Measurements from ENCODE around the gene ELMOD3. TPM values are rescaled to one million over a fixed set of nuclear protein-coding genes. Genes with fewer than 3 reads are reported as not detected.

ELMOD3 gene
- total and polyA plus RNA-seq, 9 of the 15 experiments (the other 6 are each of a cell fraction or from before 2014, with no cell fraction given) = 2.7 to 18.7 (median 11.6) TPM

DNA sequence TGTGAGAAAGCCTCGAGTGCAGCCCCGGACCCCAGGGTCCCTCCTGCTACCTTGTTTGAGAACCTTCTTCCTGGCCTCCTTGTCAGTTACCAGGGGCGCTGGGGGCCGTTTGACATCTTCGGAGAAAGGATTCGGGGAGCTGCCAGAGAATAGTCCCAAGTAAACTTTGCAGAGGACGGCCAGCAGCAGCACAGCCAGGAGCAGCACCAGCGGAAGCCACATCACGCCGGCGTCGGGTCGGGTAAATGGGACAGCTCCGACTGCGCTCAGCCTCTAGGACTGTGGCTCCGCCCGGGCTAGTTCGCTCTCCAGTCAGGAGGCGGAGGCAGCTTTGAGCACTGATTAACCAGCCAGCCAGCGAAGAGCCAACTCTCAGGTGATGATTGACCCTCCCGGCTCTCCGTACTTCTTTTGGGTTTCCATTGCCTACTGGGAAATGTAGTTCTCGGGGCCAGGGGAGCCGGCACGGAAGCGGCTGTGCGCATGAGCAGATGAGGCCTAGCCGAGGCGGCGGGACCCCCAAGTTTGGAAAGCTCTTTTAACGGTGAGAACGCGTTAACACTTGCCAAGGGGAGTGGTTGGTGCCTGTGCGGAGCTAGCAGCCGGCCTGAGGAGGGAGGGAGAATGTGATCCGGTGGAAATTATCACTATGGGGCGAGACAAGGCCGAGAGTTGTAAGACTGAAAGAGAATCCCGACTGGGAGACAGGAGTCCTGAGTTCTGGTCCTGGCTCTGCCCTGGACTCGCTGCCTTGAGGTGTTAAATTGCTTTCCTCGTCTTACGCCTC, at the start of gene ELMOD3, which contains the start of gene RETSAT (continued):
- TF ChIP-seq, protein P1, sequence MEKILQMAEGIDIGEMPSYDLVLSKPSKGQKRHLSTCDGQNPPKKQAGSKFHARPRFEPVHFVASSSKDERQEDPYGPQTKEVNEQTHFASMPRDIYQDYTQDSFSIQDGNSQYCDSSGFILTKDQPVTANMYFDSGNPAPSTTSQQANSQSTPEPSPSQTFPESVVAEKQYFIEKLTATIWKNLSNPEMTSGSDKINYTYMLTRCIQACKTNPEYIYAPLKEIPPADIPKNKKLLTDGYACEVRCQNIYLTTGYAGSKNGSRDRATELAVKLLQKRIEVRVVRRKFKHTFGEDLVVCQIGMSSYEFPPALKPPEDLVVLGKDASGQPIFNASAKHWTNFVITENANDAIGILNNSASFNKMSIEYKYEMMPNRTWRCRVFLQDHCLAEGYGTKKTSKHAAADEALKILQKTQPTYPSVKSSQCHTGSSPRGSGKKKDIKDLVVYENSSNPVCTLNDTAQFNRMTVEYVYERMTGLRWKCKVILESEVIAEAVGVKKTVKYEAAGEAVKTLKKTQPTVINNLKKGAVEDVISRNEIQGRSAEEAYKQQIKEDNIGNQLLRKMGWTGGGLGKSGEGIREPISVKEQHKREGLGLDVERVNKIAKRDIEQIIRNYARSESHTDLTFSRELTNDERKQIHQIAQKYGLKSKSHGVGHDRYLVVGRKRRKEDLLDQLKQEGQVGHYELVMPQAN (IDR thresholded peaks at IDR 0.05; ENCODE audit: borderline replicate concordance) = no peak; the same call in 1 of the 2 replicates
- TF ChIP-seq ARID1B (IDR thresholded peaks at IDR 0.05) = no peak
- no peak for TF ChIP-seq STAT5B (CRISPR knock-in tag; IDR thresholded peaks at IDR 0.05)
- no peak for TF ChIP-seq PHB (CRISPR knock-in tag; IDR thresholded peaks at IDR 0.05)
- TF ChIP-seq, protein P2, sequence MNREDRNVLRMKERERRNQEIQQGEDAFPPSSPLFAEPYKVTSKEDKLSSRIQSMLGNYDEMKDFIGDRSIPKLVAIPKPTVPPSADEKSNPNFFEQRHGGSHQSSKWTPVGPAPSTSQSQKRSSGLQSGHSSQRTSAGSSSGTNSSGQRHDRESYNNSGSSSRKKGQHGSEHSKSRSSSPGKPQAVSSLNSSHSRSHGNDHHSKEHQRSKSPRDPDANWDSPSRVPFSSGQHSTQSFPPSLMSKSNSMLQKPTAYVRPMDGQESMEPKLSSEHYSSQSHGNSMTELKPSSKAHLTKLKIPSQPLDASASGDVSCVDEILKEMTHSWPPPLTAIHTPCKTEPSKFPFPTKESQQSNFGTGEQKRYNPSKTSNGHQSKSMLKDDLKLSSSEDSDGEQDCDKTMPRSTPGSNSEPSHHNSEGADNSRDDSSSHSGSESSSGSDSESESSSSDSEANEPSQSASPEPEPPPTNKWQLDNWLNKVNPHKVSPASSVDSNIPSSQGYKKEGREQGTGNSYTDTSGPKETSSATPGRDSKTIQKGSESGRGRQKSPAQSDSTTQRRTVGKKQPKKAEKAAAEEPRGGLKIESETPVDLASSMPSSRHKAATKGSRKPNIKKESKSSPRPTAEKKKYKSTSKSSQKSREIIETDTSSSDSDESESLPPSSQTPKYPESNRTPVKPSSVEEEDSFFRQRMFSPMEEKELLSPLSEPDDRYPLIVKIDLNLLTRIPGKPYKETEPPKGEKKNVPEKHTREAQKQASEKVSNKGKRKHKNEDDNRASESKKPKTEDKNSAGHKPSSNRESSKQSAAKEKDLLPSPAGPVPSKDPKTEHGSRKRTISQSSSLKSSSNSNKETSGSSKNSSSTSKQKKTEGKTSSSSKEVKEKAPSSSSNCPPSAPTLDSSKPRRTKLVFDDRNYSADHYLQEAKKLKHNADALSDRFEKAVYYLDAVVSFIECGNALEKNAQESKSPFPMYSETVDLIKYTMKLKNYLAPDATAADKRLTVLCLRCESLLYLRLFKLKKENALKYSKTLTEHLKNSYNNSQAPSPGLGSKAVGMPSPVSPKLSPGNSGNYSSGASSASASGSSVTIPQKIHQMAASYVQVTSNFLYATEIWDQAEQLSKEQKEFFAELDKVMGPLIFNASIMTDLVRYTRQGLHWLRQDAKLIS (CRISPR knock-in tag; IDR thresholded peaks at IDR 0.05) = peak; percentile 86
- TF ChIP-seq, protein P3, sequence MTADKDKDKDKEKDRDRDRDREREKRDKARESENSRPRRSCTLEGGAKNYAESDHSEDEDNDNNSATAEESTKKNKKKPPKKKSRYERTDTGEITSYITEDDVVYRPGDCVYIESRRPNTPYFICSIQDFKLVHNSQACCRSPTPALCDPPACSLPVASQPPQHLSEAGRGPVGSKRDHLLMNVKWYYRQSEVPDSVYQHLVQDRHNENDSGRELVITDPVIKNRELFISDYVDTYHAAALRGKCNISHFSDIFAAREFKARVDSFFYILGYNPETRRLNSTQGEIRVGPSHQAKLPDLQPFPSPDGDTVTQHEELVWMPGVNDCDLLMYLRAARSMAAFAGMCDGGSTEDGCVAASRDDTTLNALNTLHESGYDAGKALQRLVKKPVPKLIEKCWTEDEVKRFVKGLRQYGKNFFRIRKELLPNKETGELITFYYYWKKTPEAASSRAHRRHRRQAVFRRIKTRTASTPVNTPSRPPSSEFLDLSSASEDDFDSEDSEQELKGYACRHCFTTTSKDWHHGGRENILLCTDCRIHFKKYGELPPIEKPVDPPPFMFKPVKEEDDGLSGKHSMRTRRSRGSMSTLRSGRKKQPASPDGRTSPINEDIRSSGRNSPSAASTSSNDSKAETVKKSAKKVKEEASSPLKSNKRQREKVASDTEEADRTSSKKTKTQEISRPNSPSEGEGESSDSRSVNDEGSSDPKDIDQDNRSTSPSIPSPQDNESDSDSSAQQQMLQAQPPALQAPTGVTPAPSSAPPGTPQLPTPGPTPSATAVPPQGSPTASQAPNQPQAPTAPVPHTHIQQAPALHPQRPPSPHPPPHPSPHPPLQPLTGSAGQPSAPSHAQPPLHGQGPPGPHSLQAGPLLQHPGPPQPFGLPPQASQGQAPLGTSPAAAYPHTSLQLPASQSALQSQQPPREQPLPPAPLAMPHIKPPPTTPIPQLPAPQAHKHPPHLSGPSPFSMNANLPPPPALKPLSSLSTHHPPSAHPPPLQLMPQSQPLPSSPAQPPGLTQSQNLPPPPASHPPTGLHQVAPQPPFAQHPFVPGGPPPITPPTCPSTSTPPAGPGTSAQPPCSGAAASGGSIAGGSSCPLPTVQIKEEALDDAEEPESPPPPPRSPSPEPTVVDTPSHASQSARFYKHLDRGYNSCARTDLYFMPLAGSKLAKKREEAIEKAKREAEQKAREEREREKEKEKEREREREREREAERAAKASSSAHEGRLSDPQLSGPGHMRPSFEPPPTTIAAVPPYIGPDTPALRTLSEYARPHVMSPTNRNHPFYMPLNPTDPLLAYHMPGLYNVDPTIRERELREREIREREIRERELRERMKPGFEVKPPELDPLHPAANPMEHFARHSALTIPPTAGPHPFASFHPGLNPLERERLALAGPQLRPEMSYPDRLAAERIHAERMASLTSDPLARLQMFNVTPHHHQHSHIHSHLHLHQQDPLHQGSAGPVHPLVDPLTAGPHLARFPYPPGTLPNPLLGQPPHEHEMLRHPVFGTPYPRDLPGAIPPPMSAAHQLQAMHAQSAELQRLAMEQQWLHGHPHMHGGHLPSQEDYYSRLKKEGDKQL (CRISPR knock-in tag; IDR thresholded peaks at IDR 0.05; ENCODE audit: borderline replicate concordance) = no peak
- TF ChIP-seq, protein P4, sequence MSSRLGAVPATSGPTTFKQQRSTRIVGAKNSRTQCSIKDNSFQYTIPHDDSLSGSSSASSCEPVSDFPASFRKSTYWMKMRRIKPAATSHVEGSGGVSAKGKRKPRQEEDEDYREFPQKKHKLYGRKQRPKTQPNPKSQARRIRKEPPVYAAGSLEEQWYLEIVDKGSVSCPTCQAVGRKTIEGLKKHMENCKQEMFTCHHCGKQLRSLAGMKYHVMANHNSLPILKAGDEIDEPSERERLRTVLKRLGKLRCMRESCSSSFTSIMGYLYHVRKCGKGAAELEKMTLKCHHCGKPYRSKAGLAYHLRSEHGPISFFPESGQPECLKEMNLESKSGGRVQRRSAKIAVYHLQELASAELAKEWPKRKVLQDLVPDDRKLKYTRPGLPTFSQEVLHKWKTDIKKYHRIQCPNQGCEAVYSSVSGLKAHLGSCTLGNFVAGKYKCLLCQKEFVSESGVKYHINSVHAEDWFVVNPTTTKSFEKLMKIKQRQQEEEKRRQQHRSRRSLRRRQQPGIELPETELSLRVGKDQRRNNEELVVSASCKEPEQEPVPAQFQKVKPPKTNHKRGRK (tag; IDR thresholded peaks at IDR 0.05) = no peak
- no peak for TF ChIP-seq TAF15 (IDR thresholded peaks at IDR 0.05; ENCODE audit: low read depth, low read length)
- TF ChIP-seq, protein P5, sequence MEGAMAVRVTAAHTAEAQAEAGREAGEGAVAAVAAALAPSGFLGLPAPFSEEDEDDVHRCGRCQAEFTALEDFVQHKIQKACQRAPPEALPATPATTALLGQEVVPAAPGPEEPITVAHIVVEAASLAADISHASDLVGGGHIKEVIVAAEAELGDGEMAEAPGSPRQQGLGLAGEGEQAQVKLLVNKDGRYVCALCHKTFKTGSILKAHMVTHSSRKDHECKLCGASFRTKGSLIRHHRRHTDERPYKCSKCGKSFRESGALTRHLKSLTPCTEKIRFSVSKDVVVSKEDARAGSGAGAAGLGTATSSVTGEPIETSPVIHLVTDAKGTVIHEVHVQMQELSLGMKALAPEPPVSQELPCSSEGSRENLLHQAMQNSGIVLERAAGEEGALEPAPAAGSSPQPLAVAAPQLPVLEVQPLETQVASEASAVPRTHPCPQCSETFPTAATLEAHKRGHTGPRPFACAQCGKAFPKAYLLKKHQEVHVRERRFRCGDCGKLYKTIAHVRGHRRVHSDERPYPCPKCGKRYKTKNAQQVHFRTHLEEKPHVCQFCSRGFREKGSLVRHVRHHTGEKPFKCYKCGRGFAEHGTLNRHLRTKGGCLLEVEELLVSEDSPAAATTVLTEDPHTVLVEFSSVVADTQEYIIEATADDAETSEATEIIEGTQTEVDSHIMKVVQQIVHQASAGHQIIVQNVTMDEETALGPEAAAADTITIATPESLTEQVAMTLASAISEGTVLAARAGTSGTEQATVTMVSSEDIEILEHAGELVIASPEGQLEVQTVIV (CRISPR knock-in tag; IDR thresholded peaks at IDR 0.05; ENCODE audit: borderline replicate concordance) = no peak
- no peak for TF ChIP-seq CCAR2 (IDR thresholded peaks at IDR 0.05; ENCODE audit: low read depth, low read length)

All from K562 (cell line).